GM18508 (cell line): Measurements from ENCODE around the gene RGS8.

Source experiments
- ATAC-seq: cut with Tn5 transposase; IDR thresholded peaks from one replicate; pipeline ENCODE4 v1.9.1; 2021; ENCODE audit warnings: moderate number of reproducible peaks; ENCODE audit not compliant: insufficient read depth, unreplicated experiment

RGS8 gene

GRCh38 chr1:182644886-182645285 lies 39.5 kb downstream of the RGS8 start:
- ATAC-seq = no peak

GRCh38 chr1:182643699-182644098 lies 40.7 kb downstream of the RGS8 start:
- ATAC-seq = no peak

- no peak for ATAC-seq
Measured at GRCh38 chr1:182642461-182642860, 41.9 kb downstream of the RGS8 start.

- ATAC-seq = no peak
Measured at GRCh38 chr1:182641561-182641960, 42.8 kb downstream of the RGS8 start.

GRCh38 chr1:182639330-182639729 lies 45.1 kb downstream of the RGS8 start:
- no peak for ATAC-seq

- ATAC-seq = no peak
Measured at GRCh38 chr1:182637769-182638168, 46.6 kb downstream of the RGS8 start.

- ATAC-seq = no peak
Measured at GRCh38 chr1:182635871-182636270, 48.5 kb downstream of the RGS8 start.
